HCT116 (cell line): ENCODE data around the gene RTN1. TPM values are rescaled to one million over a fixed set of nuclear protein-coding genes. Genes with fewer than 3 reads are reported as not detected.

Experiments used
- ATAC-seq: fragments of 200-7000 bp; cut with Tn5 transposase; 2 replicates; pipeline ENCODE4 v1.9.1; 2020; ENCODE audit warnings: mild to moderate bottlenecking, moderate library complexity
- BruUV-seq: library from RNA; stranded (reverse); fragments of 400-500 nt; replicated peaks from 2 replicates; lab custom pipeline; 2021; lab: Mats Ljungman, UMichigan
- CTCF ChIA-PET: fragments of 300-600 bp; sonication (Branson Sonifier 250); formaldehyde crosslinking; loops from one replicate; lab custom pipeline; 2021; ENCODE audit warnings: antibody characterized with exemption; lab: Charles Lee
- POLR2A ChIA-PET: fragments of 300-600, 350-600 bp; sonication (Branson Sonifier 250); formaldehyde crosslinking; loops from one replicate; lab custom pipeline; 2021; ENCODE audit warnings: antibody characterized with exemption; lab: Charles Lee
- RAD21 ChIA-PET, 2 experiments: fragments of 300-600 bp; sonication (Branson Sonifier 250); formaldehyde crosslinking; loops; one replicate each; lab custom pipeline; 2023; ENCODE audit warnings: low total read pairs in 2 of 2; ENCODE audit not compliant: uncharacterized antibody in 2 of 2, unreplicated experiment in 2 of 2, low non-redundant PET in 1 of 2; lab: Charles Lee
- DNase-seq: peaks from one replicate; pipeline ENCODE4 v3.0.0-alpha.2; 2010; ENCODE audit warnings: low read depth, low spot score
- H2AFZ ChIP-seq: fragments of 200-600 bp; shearing (Covaris generic), sonication (generic); 2 replicates; pipeline ENCODE4 v1.6.1; 2017; ENCODE audit warnings: low read depth, mixed run types, mixed read lengths, antibody characterized with exemption, low read length; ENCODE audit not compliant: poor library complexity, severe bottlenecking
- H3K27ac ChIP-seq: 2 replicates; pipeline ENCODE4 v1.5.1; 2012; ENCODE audit warnings: low read depth, low read length
- H3K27me3 ChIP-seq: fragments of 200-600 bp; sonication (generic); 2 replicates; pipeline ENCODE4 v1.6.1; 2016; ENCODE audit warnings: mixed run types, low read length, mixed read lengths; ENCODE audit not compliant: insufficient read depth
- H3K36me3 ChIP-seq, 2 experiments: fragments of 200-500 bp in 1 of 2; fragments of 200-600 bp in 1 of 2; sonication (Bioruptor generic) in 1 of 2; sonication (generic) in 1 of 2; 2 replicates each; pipeline versions ENCODE4 v1.5.1 to v1.6.1; 2014 to 2016; ENCODE audit warnings: low read length in 2 of 2, inconsistent platforms in 1 of 2, mixed read lengths in 1 of 2, mixed run types in 1 of 2; ENCODE audit not compliant: insufficient read depth in 2 of 2, control insufficient read depth in 1 of 2
- H3K4me1 ChIP-seq, 2 experiments: fragments of 200-600 bp in 1 of 2; sonication (generic) in 1 of 2; 2 replicates each; pipeline versions ENCODE4 v1.5.1 to v1.6.1; 2012 to 2017; ENCODE audit warnings: low read length in 2 of 2, inconsistent platforms in 1 of 2, mild to moderate bottlenecking in 1 of 2, mixed read lengths in 1 of 2, mixed run types in 1 of 2, moderate library complexity in 1 of 2; ENCODE audit not compliant: insufficient read depth in 2 of 2, control insufficient read depth in 1 of 2
- H3K4me2 ChIP-seq: fragments of 200-600 bp; sonication (generic); 2 replicates; pipeline ENCODE4 v1.6.1; 2017; ENCODE audit warnings: mixed run types, low read length, mixed read lengths
- H3K4me3 ChIP-seq, 2 experiments: fragments of 200-600 bp in 1 of 2; sonication (generic) in 1 of 2; replicated peaks in 1 of 2; 2 replicates each; pipeline ENCODE4 v1.5.1; 2011 to 2016; ENCODE audit warnings: low read length in 2 of 2, control low read depth in 1 of 2, low read depth in 1 of 2, mild to moderate bottlenecking in 1 of 2, mixed read lengths in 1 of 2, mixed run types in 1 of 2
- H3K79me2 ChIP-seq: fragments of 200-600 bp; sonication (generic); 2 replicates; pipeline ENCODE4 v1.6.1; 2017; ENCODE audit warnings: mild to moderate bottlenecking, mixed run types, low read length, moderate library complexity, mixed read lengths; ENCODE audit not compliant: insufficient read depth
- H3K9ac ChIP-seq: fragments of 200-600 bp; sonication (generic); 2 replicates; pipeline ENCODE4 v1.6.1; 2016; ENCODE audit warnings: low read length, mixed read lengths
- H3K9me2 ChIP-seq: fragments of 200-600 bp; sonication (generic), shearing (Covaris generic); 2 replicates; pipeline ENCODE4 v1.6.1; 2017; ENCODE audit warnings: mixed run types, mild to moderate bottlenecking, moderate library complexity; ENCODE audit not compliant: insufficient read depth
- H3K9me3 ChIP-seq, 2 experiments: fragments of 200-500 bp in 1 of 2; fragments of 200-600 bp in 1 of 2; sonication (Bioruptor generic) in 1 of 2; sonication (generic) in 1 of 2; 2 replicates each; pipeline ENCODE4 v1.6.1; 2014 to 2017; ENCODE audit warnings: low read length in 2 of 2, mixed read lengths in 2 of 2, inconsistent platforms in 1 of 2, low read depth in 1 of 2, mild to moderate bottlenecking in 1 of 2, mixed run types in 1 of 2, moderate library complexity in 1 of 2; ENCODE audit not compliant: control insufficient read depth in 1 of 2, insufficient read depth in 1 of 2
- H4K20me1 ChIP-seq: fragments of 200-600 bp; sonication (generic), shearing (Covaris generic); 2 replicates; pipeline ENCODE4 v1.6.1; 2017; ENCODE audit warnings: mixed run types, mild to moderate bottlenecking, moderate library complexity; ENCODE audit not compliant: insufficient read depth
- CEBPB ChIP-seq: IDR thresholded peaks from 2 replicates; pipeline ENCODE4 v1.6.1; 2012; ENCODE audit warnings: low read depth
- EGR1 ChIP-seq: IDR thresholded peaks from 2 replicates; pipeline ENCODE4 v1.6.1; 2012; ENCODE audit warnings: low read depth
- EZH2phosphoT487 ChIP-seq: fragments of 200-600 bp; IDR thresholded peaks from 2 replicates; pipeline ENCODE4 v1.6.1; 2018; ENCODE audit warnings: antibody characterized with exemption, borderline replicate concordance
- FOSL1 ChIP-seq: IDR thresholded peaks from 2 replicates; pipeline ENCODE4 v1.6.1; 2012; ENCODE audit warnings: low read depth
- POLR2A ChIP-seq: IDR thresholded peaks from 2 replicates; pipeline ENCODE4 v1.7.0; 2011; ENCODE audit warnings: borderline replicate concordance; ENCODE audit not compliant: insufficient read depth, insufficient read length; ENCODE audit errors: extremely low read depth
- POLR2AphosphoS5 ChIP-seq: IDR thresholded peaks from 2 replicates; pipeline ENCODE4 v1.6.1; 2011; ENCODE audit warnings: mild to moderate bottlenecking, low read depth, low read length, moderate library complexity
- RAD21 ChIP-seq: IDR thresholded peaks from 2 replicates; pipeline ENCODE4 v1.6.1; 2012; ENCODE audit warnings: low read depth, mild to moderate bottlenecking
- SP1 ChIP-seq: IDR thresholded peaks from 2 replicates; pipeline ENCODE4 v1.6.1; 2012; ENCODE audit warnings: low read depth
- SRF ChIP-seq: IDR thresholded peaks from 2 replicates; pipeline ENCODE4 v1.6.1; 2012; ENCODE audit warnings: low read depth
- intact Hi-C: fragments of 100-400 bp; cut with micrococcal nuclease; formaldehyde crosslinking; loops from 2 replicates; pipeline ENCODE4 v1.10.0; 2022
- total RNA-seq: library from RNA; stranded (reverse); gene quantifications from one replicate; pipeline ENCODE4 v1.2.1, GENCODE V29; 2021; ENCODE audit not compliant: unreplicated experiment
- TF ChIP-seq, protein P1 (sequence below): IDR thresholded peaks from 2 replicates; pipeline ENCODE4 v1.6.1; 2012; ENCODE audit warnings: low read depth

The RTN1 gene
- total RNA-seq, 1 experiment from 2014 or later = 0.57 TPM

DNA sequence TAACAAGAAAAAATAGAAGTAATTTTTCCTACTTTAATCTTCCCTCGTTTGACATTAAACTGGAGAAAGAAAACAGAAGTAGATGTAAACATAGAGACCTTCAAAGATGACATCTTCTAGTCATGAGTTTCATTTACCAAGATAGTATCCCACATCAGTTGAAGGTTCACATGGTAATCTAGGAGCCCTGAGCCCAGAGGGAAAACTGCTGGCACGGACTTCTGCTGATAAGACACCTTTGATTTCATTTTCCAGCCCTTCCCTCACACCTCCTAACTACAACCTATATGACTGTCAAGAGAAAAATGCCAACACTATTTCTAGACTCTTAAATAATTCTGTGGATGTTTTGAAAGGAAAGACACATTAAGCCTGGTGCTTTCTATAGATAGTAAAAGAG is 247.9 kb downstream of the RTN1 start:
- no peak overlapping the region for H2AFZ ChIP-seq
- H3K36me3 ChIP-seq = no peaks in the 10 kb centered on the region
- RAD21 ChIA-PET = no interaction called here
- no peaks in the 10 kb centered on the region for H3K4me1 ChIP-seq
- ATAC-seq = no peak
- no peaks in the 10 kb centered on the region for H3K9me3 ChIP-seq
- H3K4me2 ChIP-seq = no peak overlapping the region
- H3K4me3 ChIP-seq = no peak overlapping the region
- POLR2A ChIA-PET = no interaction called here
- CTCF ChIA-PET = interaction anchor here (1.9 kb wide), 1 partner anchor 10 kb away, joined by 9 read pairs; no protein-coding TSS in a partner anchor
- H4K20me1 ChIP-seq = no peaks in the 10 kb centered on the region
- no peaks in the 10 kb centered on the region for H3K9me2 ChIP-seq
- no TSS peak for BruUV-seq
- no peak overlapping the region for H3K9ac ChIP-seq
- intact Hi-C loops = no loop called here
- no peaks in the 10 kb centered on the region for H3K79me2 ChIP-seq
- no peak overlapping the region for H3K27ac ChIP-seq
- H3K27me3 ChIP-seq = no peaks in the 10 kb centered on the region
- TF ChIP-seq POLR2A (no peak), SRF (no peak), FOSL1 (no peak), EZH2phosphoT487 (no peak), SP1 (no peak), CEBPB (no peak), POLR2AphosphoS5 (no peak), EGR1 (no peak), RAD21 (no peak)
- TF ChIP-seq, protein P1, sequence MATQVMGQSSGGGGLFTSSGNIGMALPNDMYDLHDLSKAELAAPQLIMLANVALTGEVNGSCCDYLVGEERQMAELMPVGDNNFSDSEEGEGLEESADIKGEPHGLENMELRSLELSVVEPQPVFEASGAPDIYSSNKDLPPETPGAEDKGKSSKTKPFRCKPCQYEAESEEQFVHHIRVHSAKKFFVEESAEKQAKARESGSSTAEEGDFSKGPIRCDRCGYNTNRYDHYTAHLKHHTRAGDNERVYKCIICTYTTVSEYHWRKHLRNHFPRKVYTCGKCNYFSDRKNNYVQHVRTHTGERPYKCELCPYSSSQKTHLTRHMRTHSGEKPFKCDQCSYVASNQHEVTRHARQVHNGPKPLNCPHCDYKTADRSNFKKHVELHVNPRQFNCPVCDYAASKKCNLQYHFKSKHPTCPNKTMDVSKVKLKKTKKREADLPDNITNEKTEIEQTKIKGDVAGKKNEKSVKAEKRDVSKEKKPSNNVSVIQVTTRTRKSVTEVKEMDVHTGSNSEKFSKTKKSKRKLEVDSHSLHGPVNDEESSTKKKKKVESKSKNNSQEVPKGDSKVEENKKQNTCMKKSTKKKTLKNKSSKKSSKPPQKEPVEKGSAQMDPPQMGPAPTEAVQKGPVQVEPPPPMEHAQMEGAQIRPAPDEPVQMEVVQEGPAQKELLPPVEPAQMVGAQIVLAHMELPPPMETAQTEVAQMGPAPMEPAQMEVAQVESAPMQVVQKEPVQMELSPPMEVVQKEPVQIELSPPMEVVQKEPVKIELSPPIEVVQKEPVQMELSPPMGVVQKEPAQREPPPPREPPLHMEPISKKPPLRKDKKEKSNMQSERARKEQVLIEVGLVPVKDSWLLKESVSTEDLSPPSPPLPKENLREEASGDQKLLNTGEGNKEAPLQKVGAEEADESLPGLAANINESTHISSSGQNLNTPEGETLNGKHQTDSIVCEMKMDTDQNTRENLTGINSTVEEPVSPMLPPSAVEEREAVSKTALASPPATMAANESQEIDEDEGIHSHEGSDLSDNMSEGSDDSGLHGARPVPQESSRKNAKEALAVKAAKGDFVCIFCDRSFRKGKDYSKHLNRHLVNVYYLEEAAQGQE = no peak
- TF ChIP-seq, all 23 proteins: peak for 0
- no peak for DNase-seq
